IPS-NIHi7 (cell line): ENCODE measurements around the gene APBA1.
"Not testable (repeated sequence)": the region's sequence is repeated elsewhere in the genome, so short reads cannot be mapped to it uniquely, and the experiment has no call there.

Experiments used
- DNase-seq: peaks from one replicate; pipeline ENCODE4 v3.0.0; 2012; ENCODE audit warnings: mixed read lengths; ENCODE audit errors: extremely low spot score

APBA1 gene

DNA sequence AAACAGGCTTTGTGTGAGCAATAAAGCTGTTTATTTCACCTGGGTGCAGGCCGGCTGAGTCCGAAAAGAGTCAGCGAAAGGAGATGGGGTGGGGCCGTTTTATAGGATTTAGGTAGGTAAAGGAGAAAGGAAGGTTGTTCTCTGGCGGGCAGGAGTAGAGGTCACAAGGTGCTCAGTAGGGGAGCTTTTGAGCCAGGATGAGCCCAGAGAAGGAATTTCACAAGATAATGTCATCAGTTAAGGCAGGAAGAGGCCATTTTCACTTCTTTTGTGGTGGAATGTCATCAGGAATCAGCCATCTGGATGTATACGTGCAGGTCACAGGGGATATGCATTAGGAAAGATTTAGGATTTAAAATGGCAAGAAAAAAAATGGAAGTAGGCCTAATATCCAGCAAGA lies 262.2 kb downstream of the APBA1 start:
- DNase-seq: not testable (repeated sequence)

DNA sequence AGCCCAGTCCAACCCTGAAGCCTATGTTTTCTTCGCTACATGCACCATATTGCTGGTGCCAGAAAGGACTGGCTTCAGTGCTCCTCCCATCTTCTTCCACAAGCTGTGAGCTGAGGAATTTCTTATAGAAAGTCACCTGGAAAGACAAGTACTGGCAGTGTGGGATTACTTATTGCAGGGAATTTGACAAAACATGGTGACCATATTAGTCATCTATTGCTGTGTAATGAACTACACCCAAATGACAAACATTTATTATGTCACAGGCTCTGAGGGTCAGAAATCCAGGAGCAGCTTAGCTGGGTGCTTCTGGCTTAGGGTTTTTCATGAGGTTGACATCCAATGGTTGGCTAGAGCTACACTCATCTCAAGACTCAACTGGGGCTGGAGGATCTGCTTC lies 271.7 kb downstream of the APBA1 start:
- no peak for DNase-seq

DNA sequence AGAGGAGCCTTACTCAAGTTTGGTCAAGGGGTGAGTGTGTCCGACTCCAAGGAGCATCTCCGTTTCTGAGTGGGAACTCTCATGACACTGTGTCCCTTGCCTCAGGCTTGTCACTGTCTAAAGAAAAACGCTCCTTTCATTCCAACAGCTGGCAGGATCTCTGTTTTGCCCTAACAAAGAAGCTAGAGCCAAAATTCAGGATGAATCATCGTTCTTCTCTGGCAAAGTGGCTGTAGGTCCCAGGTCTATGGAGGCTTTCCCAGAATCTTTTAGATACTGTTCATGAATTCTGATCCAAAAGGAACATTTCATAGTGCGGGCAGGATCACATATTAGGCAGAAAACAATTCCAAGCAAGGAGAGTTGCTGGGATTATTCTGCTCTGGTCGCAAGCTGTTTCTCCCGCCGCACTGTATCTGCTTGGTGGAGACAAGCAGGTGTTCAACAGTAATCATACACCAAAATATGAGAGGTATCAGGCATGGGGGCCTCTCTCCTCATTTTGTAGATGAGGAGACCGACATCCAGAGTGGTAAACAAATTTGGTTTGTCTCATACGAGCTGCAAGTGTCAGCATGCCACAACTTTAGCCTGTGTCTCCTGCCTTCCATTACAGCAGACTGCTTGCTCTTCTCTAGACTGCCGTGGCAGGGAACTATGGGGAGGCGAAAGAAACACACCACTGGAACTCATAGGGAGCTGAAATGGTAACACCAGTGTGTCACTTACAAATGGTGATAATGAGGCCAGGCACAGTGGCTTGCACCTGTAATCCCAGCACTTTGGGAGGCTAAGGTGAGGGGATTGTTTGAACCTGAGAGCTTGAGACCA lies 274.6 kb downstream of the APBA1 start:
- no peak for DNase-seq

DNA sequence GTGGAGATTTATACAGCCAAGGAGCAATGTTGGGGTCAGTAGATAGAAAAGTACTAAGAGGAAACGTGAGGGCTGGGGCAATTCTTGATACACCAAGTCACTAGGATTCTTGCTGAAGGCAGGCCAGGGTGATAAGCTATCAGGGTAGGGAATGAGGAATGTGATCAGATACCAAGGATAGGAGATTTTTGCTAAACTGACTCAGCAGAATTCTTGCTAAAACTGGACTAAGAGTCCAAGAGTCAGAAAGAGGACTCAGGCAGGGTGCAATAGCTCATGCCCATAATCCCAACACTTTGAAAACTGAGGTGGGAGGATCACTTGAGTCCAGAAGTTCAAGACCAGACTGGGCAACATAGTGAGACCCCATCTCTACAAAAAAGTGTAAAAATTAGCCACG lies 275.4 kb downstream of the APBA1 start:
- no peak for DNase-seq

DNA sequence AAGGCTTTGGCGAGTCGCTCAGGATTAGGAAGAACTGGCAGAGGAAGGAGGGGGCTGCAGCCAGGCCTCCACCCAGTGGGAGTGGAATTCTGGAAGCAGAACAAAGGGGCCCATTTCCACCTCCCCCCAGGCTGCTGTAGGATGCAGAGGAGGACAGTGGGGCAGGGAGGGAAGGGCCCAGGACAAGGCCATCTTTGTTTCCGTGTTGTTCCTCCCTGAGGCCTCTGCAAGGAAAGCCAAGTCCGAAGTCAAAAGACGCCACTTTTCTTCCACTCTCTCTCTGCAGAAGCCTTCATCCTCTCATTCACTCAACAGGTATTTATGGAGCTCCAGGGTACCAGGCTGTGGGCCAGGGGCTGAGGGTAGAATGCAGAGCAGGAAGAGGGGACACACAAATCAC lies 276.5 kb downstream of the APBA1 start:
- no peak for DNase-seq

DNA sequence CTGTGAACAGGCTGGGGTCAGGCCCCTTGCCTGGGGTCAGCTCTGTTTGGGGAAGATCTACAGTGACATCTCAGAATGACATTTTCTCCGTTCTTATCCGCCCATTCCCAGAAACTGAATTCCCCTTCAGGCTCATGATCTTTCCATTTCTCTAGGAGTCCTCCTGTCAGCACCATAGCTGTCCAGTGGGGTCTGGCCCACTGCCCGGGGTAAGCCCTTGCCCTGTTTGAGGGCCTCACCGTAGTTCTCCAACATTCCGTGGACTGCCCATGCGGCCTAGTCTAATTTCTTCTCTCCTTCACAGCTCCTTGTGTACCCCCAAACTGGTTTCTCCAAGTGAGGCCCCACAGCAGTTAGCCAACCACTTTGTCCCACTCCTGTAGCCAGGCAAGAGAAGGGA lies 278.7 kb downstream of the APBA1 start:
- no peak for DNase-seq

DNA sequence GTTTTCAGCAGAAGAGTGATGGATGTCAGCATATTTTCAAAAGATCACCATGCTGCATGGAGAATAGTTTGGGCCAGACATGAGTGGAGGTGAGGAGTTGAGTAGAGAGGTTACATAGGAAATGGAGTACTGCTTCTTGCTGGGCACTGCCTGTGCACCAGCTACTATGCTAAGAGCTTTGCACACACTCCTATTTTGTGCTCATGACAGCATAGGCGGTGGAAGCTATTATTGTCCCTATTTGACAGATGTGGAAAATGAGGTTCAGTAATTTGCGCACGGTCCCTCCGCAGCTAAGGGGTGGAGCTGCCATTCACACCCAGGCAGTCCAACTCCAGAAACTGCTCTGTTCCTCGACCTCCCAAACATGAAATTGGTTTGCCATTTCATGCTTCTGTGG lies 279.3 kb downstream of the APBA1 start:
- no peak for DNase-seq

DNA sequence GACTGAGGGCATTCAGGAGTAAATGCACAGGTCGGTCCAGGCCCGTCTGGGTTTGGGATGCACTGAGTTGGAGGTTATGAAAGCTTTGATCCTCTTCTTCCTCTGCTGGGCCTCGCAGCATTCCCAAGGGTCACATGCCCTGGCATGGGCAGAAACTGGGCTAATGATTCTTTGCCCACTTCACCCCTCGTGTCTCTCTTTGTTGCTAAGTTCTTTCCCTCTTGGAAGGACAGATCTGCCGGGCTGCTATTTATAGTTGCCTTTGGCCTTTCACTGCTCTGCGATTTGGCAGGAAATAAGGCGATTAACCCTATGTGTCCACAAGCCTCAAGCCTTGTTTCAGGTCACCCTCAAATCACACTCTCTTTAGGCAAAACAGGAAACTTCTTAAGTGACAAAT lies 280.2 kb downstream of the APBA1 start:
- no peak for DNase-seq

DNA sequence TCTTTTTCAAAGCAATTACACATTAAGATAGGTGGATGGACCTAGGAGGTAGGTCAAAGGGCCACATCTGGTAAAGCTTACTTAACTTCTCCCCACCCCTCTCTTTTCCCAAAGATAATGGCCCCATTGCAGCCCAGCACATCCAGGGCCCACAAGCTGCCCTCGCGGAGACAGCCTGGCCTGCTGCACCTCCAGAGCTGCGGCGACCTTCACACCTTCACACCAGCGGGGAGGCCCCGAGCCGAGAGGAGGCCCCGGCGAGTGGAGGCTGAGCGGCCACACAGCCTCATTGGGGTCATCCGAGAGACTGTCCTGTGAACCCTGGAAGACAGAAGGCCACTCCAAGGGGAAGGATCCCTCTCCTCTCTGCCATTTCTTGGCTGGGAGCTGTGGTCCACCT lies 280.7 kb downstream of the APBA1 start:
- DNase-seq: no peak

DNA sequence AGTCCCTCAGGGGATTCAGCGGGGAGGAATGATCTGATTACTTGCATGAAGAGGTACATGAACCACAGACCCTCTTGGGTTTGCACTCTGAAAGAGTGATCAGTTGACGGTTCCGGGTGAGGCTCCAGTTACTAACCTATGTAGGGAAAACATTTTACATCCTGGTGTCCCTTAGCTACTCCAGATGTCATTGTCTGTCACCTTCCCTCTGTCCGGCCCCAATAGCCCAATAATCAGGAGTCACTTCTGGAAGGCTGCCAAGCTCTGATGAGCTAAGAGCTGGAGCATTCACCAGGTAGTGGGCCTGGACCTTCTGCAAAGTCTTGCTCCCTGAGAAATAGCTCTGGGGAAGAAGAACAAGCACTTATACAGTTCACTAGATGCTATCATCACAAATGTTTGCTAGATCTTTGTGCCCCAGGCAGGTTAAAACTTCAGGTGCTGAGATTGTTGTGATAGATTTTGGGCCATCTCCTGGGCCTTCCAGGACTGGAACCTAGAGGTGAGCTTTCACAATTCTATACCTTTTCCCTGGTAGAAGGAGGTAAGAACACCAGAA lies 282.7 kb downstream of the APBA1 start:
- DNase-seq: no peak

DNA sequence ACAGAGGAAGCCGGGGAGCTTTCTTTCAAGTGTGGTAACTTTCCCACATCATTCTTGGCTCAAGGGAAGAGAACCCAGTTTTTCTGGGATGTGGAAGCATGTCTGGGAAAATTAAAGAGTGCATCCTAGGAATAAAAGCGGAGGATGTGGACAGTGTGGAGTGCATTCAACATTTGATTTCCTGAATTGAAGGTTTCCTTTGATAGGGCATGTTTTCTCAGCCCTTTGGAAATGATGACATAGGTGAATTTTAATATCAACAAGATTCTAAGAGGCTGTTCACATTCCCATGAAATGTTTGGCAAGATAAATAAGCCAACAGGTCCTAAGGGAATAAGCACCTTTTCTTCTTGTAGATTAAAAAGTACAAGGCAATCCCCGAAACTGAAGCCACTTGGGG lies 283.6 kb downstream of the APBA1 start:
- no peak for DNase-seq

DNA sequence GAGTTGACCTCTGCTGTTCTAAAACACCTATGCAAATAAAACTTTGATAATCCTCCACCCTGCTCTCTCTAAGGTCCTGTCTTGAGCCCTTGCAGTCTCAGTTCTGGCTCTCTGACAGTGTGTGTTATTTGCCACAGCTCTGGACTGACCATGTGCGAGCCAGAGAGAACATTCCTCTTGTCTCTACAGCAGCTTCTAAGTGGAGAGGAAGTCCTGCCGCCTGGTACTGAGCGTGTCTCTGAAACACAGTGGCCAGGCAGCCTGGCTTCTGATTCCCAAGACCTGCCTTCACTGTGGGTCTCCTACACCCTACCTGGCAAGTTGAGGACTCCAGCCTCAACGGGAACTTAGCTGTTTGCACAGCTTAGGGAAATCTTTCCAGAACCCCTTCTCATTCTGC lies 285.5 kb downstream of the APBA1 start:
- DNase-seq: no peak

DNA sequence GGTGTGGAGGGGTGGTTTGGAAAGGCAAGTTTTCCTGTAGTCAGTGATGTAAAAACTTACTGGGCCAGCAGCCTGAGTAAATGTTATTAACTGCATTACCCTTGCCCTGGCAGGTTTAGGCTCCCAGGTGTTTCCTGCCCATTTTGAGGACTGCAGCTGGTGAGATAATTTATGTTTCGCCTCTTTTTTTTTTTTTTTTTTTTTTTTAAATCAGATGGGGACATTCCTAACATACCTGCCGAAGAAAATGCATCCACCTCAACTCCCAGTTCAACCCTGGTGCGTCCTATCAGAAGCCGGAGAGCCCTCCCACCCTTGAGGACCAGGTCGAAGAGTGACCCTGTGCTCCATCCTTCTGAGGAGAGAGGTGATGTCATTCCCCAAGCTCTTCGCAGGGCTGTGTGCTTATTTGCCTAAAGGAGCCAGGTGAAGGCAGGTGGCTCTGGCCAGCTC lies 286.6 kb downstream of the APBA1 start:
- peak; percentile 70 for DNase-seq

DNA sequence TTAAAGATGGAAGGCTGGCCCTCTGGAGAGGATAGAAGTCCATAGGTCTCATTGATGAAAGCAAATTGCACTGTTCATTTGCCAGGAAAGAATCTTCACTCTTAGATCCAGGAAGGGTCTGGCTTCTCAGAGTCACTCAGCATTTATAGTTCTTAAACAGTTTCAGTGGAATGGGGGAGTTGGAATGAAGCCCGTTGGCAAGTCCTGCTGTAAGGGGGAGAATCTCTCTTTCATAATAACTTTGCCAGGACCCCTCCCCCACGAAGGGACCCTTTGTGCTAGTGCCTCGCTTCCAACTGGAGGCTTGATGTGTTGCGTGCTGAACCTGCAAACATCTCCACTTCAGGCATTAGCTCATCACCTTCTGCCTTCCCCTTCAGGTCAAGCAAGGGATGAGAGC lies 290.0 kb downstream of the APBA1 start:
- DNase-seq: no peak

DNA sequence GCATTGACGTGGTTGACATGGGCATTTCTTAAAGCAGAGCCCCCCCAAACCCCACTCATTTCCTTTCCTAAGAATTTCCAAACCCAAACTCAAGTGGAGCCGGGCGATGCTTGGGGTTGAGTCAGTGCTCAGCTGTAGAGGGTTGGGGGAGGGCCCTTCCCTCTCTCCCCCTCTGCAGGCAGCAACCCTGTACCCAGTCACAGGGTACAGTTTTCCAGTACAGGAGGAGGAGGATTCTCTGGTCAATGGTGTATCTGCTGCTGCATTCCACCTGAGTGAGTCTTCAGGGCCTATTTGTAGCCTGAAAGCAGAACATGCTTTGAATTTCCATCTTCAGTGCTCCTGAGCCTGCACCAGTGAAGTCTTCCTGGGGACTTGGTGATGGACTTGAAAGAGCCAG lies 291.4 kb downstream of the APBA1 start:
- no peak for DNase-seq

DNA sequence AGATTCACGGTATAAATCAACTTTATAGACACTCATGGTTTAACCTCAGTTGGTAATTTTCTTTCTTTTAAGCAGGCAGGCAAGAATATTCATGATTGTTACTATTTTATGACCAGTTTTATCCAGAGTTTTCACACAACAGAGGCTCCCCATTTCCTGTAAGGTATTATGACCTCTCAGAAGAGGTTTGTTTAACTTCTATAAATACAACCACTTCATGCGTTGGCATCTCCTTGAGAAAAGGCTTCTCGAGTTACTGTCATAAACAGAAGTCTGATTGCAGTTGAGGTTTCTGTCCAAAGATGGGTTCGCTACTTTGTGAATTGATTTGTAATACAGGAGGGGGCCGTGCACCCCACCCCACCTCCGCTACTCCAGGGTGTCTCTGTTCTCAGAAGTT lies 291.9 kb downstream of the APBA1 start:
- DNase-seq: no peak

DNA sequence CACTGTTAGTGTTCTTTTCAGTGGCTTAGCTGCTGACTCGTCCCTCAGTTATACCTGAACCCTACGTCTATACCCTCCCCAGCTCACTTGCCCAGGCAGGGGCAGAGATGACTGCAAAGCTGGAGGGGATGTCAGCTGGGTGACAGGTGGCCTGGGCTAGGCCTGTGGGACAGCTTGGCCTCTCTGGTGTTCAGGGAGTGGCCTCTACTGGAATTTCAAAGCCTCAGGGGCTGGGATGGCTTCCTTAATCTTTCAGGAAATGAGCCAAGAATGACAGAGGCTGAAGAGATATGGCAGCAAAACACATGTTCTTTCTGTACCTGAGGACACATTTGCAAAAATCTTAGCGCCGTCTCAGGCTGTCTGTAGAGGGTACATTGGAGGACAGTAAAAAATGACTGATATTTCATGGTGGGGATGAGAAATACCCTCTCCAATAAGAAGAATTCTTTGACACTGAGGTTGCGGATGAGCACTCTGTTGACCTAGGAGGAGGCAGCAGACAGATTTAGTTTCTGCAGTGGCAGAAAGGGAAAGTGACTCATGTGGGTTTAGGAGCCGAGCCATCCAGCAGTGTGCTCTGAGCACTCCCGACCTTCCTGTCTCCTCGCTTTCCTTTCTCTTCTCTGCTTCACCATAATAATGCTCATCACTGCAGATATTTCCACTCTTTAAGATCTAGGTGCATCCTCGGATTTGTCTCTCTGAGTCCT lies 292.7 kb downstream of the APBA1 start:
- no peak for DNase-seq

DNA sequence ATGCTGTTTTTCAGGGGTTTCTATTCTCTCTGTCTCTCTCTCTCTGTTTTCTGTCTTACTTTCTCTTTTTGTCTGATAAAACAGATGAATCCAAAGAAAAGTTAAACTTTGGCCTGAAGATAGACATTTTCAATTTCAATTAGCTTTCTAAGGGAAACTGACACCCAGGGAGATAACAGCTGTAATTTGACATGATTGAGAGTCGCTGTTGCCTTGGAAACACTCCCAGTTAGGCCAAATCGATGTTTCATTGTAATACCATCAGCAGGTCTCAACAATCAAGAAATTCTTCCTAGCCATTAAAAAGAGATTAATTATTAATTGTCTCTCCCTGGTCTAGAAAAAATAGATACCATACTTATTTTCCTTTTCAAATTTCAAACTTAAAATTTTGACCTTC lies 294.2 kb downstream of the APBA1 start:
- DNase-seq: no peak
